ENCODE results near the gene DNM3.

The DNM3 gene

DNA sequence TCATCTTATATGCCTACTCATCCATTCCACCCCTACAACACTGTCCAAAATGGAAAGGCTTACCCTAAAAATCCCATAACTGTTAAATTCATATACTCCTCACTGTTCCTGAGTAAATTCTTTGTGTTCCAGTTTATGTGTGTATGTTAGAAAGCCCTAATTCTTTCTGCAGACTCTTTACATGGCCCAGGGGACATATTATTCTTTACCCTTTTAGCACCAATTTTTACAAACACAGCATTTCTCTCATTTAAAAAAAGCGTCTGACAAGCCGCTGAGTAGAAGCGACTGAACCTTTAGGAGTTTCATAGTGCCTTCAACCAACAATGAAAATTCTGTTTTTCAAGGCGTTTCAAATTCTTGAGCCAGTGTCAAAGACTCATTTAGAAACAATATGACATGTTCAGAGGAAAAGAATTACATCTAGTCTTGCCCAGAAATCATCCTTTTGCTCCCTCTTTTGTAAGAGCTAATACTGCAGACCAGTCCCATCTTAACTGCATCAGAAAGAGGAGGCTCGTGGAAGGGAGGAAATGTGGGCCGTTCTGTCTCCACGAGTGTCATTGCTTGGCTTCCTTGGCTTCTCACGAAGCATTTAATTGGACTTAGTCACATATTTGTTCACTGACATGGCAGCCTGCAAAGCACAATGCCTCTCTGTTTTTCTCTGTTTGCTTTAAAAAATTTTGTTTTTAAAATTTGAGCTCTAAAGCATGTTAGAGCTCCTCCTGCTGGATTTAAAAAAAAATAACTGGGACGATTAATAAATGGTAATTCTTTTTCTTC is 557.9 kb downstream of the DNM3 start:
- DNase-seq (ENCODE audit: low read depth): peak; percentile 11
- H3K4me3 ChIP-seq (ENCODE audit: low read depth, low read length): no peak overlapping the region
- no peak for TF ChIP-seq MYC (IDR thresholded peaks at IDR 0.05; ENCODE audit: low read depth, low read length)
- TF ChIP-seq POLR2A (IDR thresholded peaks at IDR 0.05; ENCODE audit: extremely low read depth, insufficient read length): no peak
- TF ChIP-seq, protein P1, sequence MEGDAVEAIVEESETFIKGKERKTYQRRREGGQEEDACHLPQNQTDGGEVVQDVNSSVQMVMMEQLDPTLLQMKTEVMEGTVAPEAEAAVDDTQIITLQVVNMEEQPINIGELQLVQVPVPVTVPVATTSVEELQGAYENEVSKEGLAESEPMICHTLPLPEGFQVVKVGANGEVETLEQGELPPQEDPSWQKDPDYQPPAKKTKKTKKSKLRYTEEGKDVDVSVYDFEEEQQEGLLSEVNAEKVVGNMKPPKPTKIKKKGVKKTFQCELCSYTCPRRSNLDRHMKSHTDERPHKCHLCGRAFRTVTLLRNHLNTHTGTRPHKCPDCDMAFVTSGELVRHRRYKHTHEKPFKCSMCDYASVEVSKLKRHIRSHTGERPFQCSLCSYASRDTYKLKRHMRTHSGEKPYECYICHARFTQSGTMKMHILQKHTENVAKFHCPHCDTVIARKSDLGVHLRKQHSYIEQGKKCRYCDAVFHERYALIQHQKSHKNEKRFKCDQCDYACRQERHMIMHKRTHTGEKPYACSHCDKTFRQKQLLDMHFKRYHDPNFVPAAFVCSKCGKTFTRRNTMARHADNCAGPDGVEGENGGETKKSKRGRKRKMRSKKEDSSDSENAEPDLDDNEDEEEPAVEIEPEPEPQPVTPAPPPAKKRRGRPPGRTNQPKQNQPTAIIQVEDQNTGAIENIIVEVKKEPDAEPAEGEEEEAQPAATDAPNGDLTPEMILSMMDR (IDR thresholded peaks at IDR 0.05; ENCODE audit: low read depth, low read length): no peak
- TF ChIP-seq, protein P2, sequence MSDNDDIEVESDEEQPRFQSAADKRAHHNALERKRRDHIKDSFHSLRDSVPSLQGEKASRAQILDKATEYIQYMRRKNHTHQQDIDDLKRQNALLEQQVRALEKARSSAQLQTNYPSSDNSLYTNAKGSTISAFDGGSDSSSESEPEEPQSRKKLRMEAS (IDR thresholded peaks at IDR 0.05; ENCODE audit: low read depth, low read length): no peak

DNA sequence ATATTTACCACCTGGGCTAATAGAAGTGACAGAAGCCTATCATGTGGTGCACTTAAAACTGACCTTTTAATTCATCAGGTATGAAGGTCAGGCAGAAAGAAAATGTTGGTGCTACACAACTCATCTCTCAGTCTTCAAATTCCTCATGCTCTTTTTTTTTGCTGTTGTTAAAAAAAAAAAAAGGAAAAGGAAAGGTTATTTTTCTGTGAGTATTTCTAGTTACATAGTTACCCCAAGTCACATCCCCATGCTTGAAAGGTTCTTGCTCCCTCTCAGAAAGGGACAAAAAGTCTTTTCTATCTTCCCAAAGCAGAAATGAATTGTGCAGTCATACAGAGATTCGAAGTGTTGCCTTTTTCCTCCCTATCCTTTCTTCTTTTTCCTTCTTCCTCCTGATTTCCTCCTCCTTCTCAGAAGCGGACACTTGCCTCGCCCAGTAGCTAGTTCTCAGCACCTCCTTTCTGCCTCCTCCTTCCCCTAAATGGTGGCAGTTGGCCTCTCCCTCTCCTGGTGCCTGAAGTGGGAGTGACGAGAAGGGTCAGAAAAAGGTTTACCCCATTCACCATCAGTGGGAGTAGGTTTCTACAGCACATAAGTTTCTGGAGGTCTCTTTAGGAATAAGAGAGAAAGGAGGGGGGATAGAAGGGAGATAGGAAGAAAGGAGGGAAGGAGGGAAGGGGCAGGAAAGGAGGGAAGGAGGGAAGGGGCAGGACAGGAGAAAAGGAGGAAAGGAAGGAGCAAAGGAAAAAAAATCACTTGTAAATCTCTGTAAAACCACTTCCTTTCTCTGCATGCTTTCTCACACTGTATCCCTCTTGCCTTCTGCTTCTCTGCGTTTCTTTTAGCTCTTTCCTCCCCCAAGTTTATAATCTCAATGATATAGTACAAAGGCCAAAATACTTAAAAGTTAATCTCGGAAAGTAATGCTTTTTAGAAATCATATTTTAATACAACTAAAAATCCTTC is 558.7 kb downstream of the DNM3 start:
- DNase-seq (ENCODE audit: low read depth): no peak
- TF ChIP-seq MYC (IDR thresholded peaks at IDR 0.05; ENCODE audit: low read depth, low read length) (no peak), POLR2A (IDR thresholded peaks at IDR 0.05; ENCODE audit: extremely low read depth, insufficient read length) (no peak)
- TF ChIP-seq, protein P2 (IDR thresholded peaks at IDR 0.05; ENCODE audit: low read depth, low read length): no peak
- TF ChIP-seq, protein P1 (IDR thresholded peaks at IDR 0.05; ENCODE audit: low read depth, low read length): no peak
- no peak overlapping the region for H3K4me3 ChIP-seq (ENCODE audit: low read depth, low read length)

DNA sequence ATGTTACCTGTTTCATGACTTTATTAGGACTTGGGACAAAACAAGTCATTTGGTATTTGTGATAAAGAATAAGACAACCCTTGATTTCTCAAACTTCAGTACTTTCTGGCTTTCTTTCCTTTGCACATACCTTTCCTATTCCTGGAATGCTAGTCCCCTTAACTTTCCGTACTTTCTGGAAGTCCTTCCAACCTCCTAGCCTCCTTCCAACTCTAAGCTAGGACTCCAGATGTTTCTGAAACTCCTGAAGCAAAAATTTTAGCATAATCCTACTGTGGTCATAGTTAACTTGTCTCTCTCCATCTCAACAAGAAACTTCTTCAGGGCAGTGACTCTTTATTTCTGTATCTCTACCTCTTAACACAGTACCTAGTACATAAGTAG is 559.4 kb downstream of the DNM3 start:
- no peak overlapping the region for H3K4me3 ChIP-seq (ENCODE audit: low read depth, low read length)
- no peak for DNase-seq (ENCODE audit: low read depth)
- TF ChIP-seq MYC (IDR thresholded peaks at IDR 0.05; ENCODE audit: low read depth, low read length): no peak
- TF ChIP-seq, protein P2 (IDR thresholded peaks at IDR 0.05; ENCODE audit: low read depth, low read length): no peak
- TF ChIP-seq POLR2A (IDR thresholded peaks at IDR 0.05; ENCODE audit: extremely low read depth, insufficient read length): no peak
- TF ChIP-seq, protein P1 (IDR thresholded peaks at IDR 0.05; ENCODE audit: low read depth, low read length): no peak

DNA sequence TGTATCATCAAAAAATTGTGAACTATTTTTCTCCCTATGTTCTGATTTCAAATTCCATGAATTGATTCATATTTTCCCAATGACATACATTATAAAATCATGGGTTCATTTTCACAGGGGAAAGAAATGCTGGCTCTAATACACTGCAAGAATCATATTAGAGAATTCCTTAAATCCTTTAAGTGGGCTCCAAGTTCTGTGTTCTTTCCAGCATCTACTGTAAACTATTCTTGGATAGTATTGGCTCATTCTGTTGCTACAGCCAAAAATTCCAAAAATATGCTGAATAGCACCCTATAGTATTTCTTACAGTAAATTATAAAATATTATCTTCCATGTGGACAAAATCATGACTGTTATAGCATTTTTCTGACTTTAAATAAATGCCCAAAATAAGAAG is 560.2 kb downstream of the DNM3 start:
- TF ChIP-seq MYC (IDR thresholded peaks at IDR 0.05; ENCODE audit: low read depth, low read length): no peak
- TF ChIP-seq, protein P2 (IDR thresholded peaks at IDR 0.05; ENCODE audit: low read depth, low read length): no peak
- TF ChIP-seq POLR2A (IDR thresholded peaks at IDR 0.05; ENCODE audit: extremely low read depth, insufficient read length): no peak
- TF ChIP-seq, protein P1 (IDR thresholded peaks at IDR 0.05; ENCODE audit: low read depth, low read length): no peak
- H3K4me3 ChIP-seq (ENCODE audit: low read depth, low read length): no peak overlapping the region
- DNase-seq (ENCODE audit: low read depth): no peak

DNA sequence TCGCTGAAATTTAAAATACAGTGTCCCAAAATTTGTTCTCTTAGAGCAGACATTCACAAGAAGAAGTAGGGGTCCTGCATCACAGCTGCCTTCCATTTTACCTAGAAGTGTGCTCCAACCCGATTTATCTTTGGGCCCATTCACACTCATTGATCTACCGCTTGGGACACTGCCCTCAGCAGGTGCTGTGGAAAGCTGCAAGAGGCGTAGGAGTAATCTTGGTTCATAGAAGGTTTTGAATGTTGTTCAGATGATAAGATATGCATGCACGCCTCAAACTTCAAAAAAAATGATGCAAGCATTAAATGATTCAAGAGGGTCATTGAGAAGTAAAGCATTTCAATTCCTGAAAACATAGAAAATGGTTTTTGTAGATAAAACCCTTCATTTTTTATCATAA is 560.6 kb downstream of the DNM3 start:
- no peak for TF ChIP-seq MYC (IDR thresholded peaks at IDR 0.05; ENCODE audit: low read depth, low read length)
- TF ChIP-seq, protein P1 (IDR thresholded peaks at IDR 0.05; ENCODE audit: low read depth, low read length): peak; percentile 31
- TF ChIP-seq, protein P2 (IDR thresholded peaks at IDR 0.05; ENCODE audit: low read depth, low read length): no peak
- no peak overlapping the region for H3K4me3 ChIP-seq (ENCODE audit: low read depth, low read length)
- peak; percentile 7 for DNase-seq (ENCODE audit: low read depth)
